Transverse colon (tissue), 4 donors: Measurements from ENCODE around the gene RERE.
"Not testable (repeated sequence)": the region's sequence is repeated elsewhere in the genome, so short reads cannot be mapped to it uniquely, and the experiment has no call there.

Source experiments
- CTCF ChIP-seq, 5 experiments: fragments of 200-600 bp in 3 of 5; fragments of 450-650 bp in 2 of 5; sonication (generic) in 3 of 5; IDR thresholded peaks; 1 replicate in 2 of 5; 2 replicates in 3 of 5; pipeline ENCODE4 v1.5.1; 2016 to 2017; ENCODE audit warnings: antibody characterized with exemption in 5 of 5, inconsistent platforms in 3 of 5, mild to moderate bottlenecking in 2 of 5, moderate library complexity in 1 of 5
- EP300 ChIP-seq: sonication (generic); formaldehyde crosslinking; IDR thresholded peaks from one replicate; pipeline ENCODE4 v1.6.1; 2017; ENCODE audit warnings: antibody characterized with exemption, low read depth
- POLR2A ChIP-seq: fragments of 450-650 bp; IDR thresholded peaks from one replicate; pipeline ENCODE4 v1.6.1; 2016; ENCODE audit warnings: antibody characterized with exemption, mild to moderate bottlenecking, moderate library complexity
- POLR2AphosphoS5 ChIP-seq, 3 donors: sonication (generic); formaldehyde crosslinking; IDR thresholded peaks; one replicate each; pipeline ENCODE4 v1.6.1; 2016; ENCODE audit warnings: antibody characterized with exemption in 3 of 3

DNA sequence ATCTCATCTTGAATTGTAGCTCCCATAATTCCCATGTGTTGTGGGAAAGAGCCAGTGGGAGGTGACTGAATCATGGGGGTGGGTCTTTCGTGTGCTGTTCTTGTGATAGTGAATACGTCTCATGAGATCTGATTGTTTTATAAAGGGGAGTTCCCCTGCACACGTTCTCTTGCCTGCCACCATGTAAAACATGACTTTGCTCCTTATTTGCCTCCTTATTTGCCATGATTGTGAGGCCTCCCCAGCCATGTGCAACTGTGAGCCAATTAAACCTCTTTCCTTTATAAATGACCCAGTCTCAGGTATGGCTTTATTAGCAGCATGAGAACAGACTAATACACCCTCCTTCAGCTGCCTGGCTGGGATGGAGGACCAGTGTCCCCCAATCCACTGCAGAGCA, 224.1 kb downstream of the RERE start:
- TF ChIP-seq POLR2A; CTCF (IDR thresholded peaks at IDR 0.05); EP300; POLR2AphosphoS5 (IDR thresholded peaks at IDR 0.05): not testable (repeated sequence)
